OCI-LY3 (cell line): ENCODE data around the gene RBPJ.

Source experiments
- H2AFZ ChIP-seq: fragments of 200-600, 300-600 bp; shearing (Covaris generic); 2 replicates; pipeline ENCODE4 v1.6.0; 2014; ENCODE audit warnings: antibody characterized with exemption, low read depth, low read length
- H3K27ac ChIP-seq: fragments of 200-600, 300-600 bp; sonication (generic); 2 replicates; pipeline ENCODE4 v1.5.1; 2014; ENCODE audit warnings: mild to moderate bottlenecking, low read length, moderate library complexity, mixed read lengths
- H3K27me3 ChIP-seq: fragments of 200-600, 300-600 bp; sonication (generic); 2 replicates; pipeline ENCODE4 v1.6.1; 2014; ENCODE audit warnings: low read depth, low read length, mixed read lengths
- H3K36me3 ChIP-seq: fragments of 200-600, 300-600 bp; sonication (generic); replicated peaks from 2 replicates; pipeline ENCODE3; 2014; ENCODE audit warnings: low read depth, low read length, mixed read lengths
- H3K4me1 ChIP-seq: fragments of 300-600, 200-600 bp; sonication (generic); 2 replicates; pipeline ENCODE4 v1.6.1; 2014; ENCODE audit warnings: low read length, mixed read lengths
- H3K4me2 ChIP-seq: fragments of 200-600, 300-600 bp; sonication (generic); 2 replicates; pipeline ENCODE4 v1.6.1; 2014; ENCODE audit warnings: low read length, mixed read lengths
- H3K4me3 ChIP-seq: fragments of 300-600, 200-600 bp; sonication (generic); 2 replicates; pipeline ENCODE4 v1.5.1; 2014; ENCODE audit warnings: antibody characterized with exemption, mild to moderate bottlenecking, low read length, moderate library complexity
- H3K79me2 ChIP-seq: fragments of 300-600, 200-600 bp; shearing (Covaris generic); 2 replicates; pipeline ENCODE4 v1.6.1; 2014; ENCODE audit warnings: mild to moderate bottlenecking, low read length, mixed read lengths
- H3K9ac ChIP-seq: fragments of 300-600, 200-600 bp; shearing (Covaris generic); 2 replicates; pipeline ENCODE4 v1.6.0; 2014; ENCODE audit warnings: mild to moderate bottlenecking, low read length, moderate library complexity
- H3K9me3 ChIP-seq: fragments of 200-600, 300-600 bp; shearing (Covaris generic); 2 replicates; pipeline ENCODE4 v1.6.1; 2014; ENCODE audit warnings: low read length, mixed read lengths; ENCODE audit not compliant: insufficient read depth
- H4K20me1 ChIP-seq: fragments of 200-600, 300-600 bp; sonication (generic); 2 replicates; pipeline ENCODE4 v1.6.1; 2016; ENCODE audit warnings: low read length, mixed read lengths; ENCODE audit not compliant: insufficient read depth
- CTCF ChIP-seq: fragments of 200-600, 300-600 bp; sonication (generic); IDR thresholded peaks from 2 replicates; pipeline ENCODE4 v1.5.1; 2014; ENCODE audit warnings: antibody characterized with exemption, low read length, low read depth
- EZH2phosphoT487 ChIP-seq: fragments of 200-600 bp; shearing (Covaris generic); IDR thresholded peaks from 2 replicates; pipeline ENCODE4 v1.6.1; 2018; ENCODE audit warnings: antibody characterized with exemption, mixed run types, low read depth

Gene RBPJ

DNA sequence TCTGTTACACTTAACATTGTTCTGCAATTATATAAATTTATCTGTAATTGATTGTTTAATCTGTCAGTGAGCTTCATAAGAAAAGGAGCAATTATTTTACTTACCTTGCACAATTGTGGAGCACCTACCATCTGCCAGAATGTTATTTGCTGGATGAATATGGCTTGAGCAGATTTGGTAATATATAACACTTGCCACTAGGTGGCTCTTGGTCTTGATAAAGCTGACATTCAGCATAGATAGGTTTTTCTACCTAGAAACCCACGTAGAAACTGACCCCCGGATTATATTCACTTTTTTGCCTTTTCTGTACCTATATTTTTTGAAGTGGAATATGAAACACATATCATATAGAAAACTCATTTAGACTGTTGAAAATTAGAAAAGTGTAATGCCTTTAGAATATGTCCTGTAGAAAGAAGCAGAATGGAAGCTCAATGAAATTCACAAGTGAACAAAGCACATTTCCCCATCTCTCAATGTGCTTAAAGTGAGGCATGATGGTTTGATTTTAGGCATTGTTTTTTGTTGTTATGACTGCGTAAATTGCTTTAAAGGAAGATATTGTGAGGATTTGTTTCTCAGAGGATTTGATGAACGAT, 9.5 kb downstream of the RBPJ start:
- H2AFZ ChIP-seq: no peak overlapping the region
- H3K4me1 ChIP-seq: peaks cover 15% of the 10 kb centered on the region
- H3K36me3 ChIP-seq: peaks cover 9% of the 10 kb centered on the region
- H3K79me2 ChIP-seq: peaks cover 100% of the 10 kb centered on the region
- no peak for TF ChIP-seq EZH2phosphoT487
- peak; percentile 78 for TF ChIP-seq CTCF
- H3K4me2 ChIP-seq: peak overlapping the region; percentile 18
- no peaks in the 10 kb centered on the region for H3K9me3 ChIP-seq
- H4K20me1 ChIP-seq: peaks cover 96% of the 10 kb centered on the region
- no peaks in the 10 kb centered on the region for H3K27me3 ChIP-seq
- no peak overlapping the region for H3K9ac ChIP-seq
- H3K4me3 ChIP-seq: no peak overlapping the region
- no peak overlapping the region for H3K27ac ChIP-seq

DNA sequence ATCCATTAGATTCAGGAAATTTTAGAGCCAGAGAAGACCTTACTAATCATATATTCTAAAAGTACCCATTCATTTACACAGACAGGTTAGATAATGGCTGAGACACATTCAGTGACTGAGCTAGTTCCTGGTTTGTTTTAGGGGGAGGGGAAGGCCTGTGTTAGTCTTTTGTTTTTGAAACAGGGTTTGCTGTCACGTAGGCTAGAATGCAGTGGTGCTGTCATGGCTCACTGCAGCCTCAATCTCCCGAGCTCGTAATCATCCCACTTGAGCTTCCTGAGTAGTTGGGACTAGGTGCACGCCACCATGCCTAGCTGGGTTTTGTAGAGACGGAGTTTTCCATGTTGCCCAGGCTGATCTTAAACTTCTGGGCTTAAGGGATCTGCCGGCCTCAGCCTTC, 10.1 kb downstream of the RBPJ start:
- H3K79me2 ChIP-seq: peaks cover 100% of the 10 kb centered on the region
- H3K27me3 ChIP-seq: no peaks in the 10 kb centered on the region
- H3K9ac ChIP-seq: no peak overlapping the region
- H3K9me3 ChIP-seq: no peaks in the 10 kb centered on the region
- H3K27ac ChIP-seq: no peak overlapping the region
- peaks cover 9% of the 10 kb centered on the region for H3K36me3 ChIP-seq
- no peak overlapping the region for H3K4me3 ChIP-seq
- H3K4me1 ChIP-seq: peaks cover 11% of the 10 kb centered on the region
- H2AFZ ChIP-seq: no peak overlapping the region
- H4K20me1 ChIP-seq: peaks cover 96% of the 10 kb centered on the region
- no peak overlapping the region; the same call in 1 of the 2 replicates for H3K4me2 ChIP-seq
- no peak for TF ChIP-seq EZH2phosphoT487

DNA sequence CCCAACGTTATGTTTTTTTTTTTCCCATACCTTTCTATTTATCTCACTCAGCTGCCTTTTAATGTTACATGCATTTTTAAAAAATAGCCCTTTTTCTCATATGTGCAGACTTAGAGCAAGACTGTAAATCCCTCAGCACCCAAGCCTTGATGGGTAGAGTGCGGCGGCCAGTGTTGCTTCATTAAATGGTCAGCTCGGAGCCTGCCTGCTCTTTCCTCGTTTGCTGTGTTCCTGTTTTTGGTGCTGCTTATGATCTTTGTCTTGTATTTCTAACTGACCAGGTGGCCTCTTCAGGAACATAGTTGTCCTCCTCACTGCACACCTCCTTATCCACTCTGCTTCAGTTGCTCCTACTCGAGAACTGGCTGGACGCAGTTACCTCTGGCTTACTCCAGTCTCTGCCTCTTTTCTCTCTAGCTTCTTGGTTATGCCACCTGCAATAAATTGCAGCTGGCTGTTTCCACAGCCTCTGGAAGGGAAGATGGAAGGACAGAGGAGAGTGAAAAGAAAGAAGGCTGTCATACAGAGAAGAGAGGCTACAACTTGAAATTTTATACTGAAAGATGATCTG, 10.7 kb downstream of the RBPJ start:
- Histone ChIP-seq H3K27me3 (no peaks in the 10 kb centered on the region), H2AFZ (no peak overlapping the region), H3K27ac (no peak overlapping the region), H4K20me1 (peaks cover 98% of the 10 kb centered on the region), H3K4me2 (no peak overlapping the region), H3K9me3 (no peaks in the 10 kb centered on the region), H3K9ac (no peak overlapping the region), H3K4me3 (no peak overlapping the region), H3K4me1 (peaks cover 11% of the 10 kb centered on the region), H3K79me2 (peaks cover 100% of the 10 kb centered on the region), H3K36me3 (peaks cover 9% of the 10 kb centered on the region)
- TF ChIP-seq EZH2phosphoT487 (no peak), CTCF (no peak)

DNA sequence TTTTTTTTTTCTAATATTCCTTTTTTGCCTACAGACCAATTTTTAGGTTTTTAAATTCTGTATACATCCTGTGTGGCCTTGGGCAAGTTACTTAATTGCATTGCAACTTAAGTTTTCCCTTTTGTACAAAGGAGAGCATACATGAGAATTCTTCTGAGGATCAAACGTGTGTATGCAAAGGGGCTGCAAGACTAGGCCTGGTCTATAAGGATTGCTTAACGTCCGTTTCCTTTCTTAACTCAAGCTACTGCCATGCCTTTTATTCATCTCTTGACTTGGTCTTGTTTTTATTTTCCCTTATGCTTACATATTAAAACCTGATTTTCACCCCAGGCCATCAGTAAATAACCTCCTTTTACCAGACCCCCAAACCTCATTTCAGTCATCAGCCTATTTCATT, 13.6 kb downstream of the RBPJ start:
- Histone ChIP-seq H3K4me2 (no peak overlapping the region), H3K79me2 (peaks cover 100% of the 10 kb centered on the region), H3K9ac (no peak overlapping the region), H3K27me3 (no peaks in the 10 kb centered on the region), H3K4me3 (no peak overlapping the region), H3K27ac (no peak overlapping the region), H3K9me3 (no peaks in the 10 kb centered on the region), H4K20me1 (peaks cover 98% of the 10 kb centered on the region), H3K4me1 (peaks cover 11% of the 10 kb centered on the region), H2AFZ (no peak overlapping the region), H3K36me3 (peaks cover 9% of the 10 kb centered on the region)
- TF ChIP-seq CTCF (no peak), EZH2phosphoT487 (no peak)
